ENCODE results near the gene PRSS56.

GRCh38 chr2:232549655-232550353 is 29.6 kb downstream of the PRSS56 start:
- TF ChIP-seq, protein P1, sequence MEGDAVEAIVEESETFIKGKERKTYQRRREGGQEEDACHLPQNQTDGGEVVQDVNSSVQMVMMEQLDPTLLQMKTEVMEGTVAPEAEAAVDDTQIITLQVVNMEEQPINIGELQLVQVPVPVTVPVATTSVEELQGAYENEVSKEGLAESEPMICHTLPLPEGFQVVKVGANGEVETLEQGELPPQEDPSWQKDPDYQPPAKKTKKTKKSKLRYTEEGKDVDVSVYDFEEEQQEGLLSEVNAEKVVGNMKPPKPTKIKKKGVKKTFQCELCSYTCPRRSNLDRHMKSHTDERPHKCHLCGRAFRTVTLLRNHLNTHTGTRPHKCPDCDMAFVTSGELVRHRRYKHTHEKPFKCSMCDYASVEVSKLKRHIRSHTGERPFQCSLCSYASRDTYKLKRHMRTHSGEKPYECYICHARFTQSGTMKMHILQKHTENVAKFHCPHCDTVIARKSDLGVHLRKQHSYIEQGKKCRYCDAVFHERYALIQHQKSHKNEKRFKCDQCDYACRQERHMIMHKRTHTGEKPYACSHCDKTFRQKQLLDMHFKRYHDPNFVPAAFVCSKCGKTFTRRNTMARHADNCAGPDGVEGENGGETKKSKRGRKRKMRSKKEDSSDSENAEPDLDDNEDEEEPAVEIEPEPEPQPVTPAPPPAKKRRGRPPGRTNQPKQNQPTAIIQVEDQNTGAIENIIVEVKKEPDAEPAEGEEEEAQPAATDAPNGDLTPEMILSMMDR (IDR thresholded peaks at IDR 0.05): no peak
- no peak for TF ChIP-seq POLR2AphosphoS5 (IDR thresholded peaks at IDR 0.05)
- TF ChIP-seq POLR2A (IDR thresholded peaks at IDR 0.05): no peak
- no peak for TF ChIP-seq EP300 (IDR thresholded peaks at IDR 0.05)
